DMS79 treated with DMSO at 0.1 percent for 48 hours (cell line): ENCODE data around the gene GATAD2B.

Experiments
- DNase-seq: peaks from one replicate; lab custom pipeline; 2025; lab: John Stamatoyannopoulos, UW

Gene GATAD2B

DNA sequence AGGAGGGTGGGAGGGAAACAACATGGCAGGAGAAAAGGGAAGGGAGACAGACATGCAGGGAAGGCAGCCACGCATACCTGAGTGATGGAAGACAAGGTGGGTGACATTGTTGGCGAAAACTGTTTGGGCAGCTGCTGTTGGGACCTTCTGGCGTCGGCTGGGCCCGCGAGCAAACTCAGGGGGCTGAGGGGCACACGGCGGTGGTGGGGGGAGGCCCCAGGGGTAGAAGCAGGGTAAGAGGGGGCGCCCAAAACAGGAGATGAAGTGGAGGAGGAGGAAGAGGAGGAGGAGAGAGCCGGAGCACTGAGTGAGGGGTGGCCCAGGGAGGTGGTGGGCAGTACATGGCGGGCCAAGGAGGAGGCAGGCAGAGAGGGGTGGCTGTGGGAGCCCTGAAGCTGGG lies 28.4 kb upstream of the GATAD2B start:
- no peak for DNase-seq

DNA sequence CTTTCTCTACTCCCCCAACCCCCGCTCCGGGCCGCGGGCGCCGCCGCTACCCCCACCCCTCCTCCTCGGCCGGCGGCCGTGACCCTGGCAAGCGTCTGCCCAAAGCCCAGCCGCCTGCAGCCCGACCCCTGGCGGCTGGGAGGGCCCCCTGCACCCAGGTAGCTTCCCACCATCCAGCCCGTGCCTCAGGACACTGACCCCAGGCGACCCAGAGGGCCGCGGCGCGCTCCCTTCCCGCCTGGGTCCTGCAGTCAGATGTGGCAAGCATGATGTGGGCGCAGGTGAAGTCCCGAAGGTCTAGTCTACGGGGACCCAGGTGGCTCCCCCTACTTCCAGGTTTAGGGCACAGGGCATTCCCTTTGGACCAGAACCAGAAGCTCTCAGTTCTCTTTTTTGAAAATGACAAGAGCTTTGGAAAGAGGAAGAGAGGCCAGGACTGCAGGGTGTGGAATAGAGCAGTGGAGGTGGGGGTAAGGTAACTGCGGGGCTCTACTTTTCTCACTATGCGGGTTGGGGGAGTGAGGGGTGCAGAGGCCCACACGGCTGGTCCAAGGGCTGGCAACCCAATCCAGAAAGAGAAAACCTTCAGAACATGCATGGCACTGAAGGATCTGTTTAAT lies 24.0 kb upstream of the GATAD2B start, which contains the start of gene DENND4B:
DENND4B (minus strand) TSS at position 97 of the 620 bp plus-strand sequence. CDS start 2,344 bp downstream, outside the sequence.
- peak; percentile 28 for DNase-seq

DNA sequence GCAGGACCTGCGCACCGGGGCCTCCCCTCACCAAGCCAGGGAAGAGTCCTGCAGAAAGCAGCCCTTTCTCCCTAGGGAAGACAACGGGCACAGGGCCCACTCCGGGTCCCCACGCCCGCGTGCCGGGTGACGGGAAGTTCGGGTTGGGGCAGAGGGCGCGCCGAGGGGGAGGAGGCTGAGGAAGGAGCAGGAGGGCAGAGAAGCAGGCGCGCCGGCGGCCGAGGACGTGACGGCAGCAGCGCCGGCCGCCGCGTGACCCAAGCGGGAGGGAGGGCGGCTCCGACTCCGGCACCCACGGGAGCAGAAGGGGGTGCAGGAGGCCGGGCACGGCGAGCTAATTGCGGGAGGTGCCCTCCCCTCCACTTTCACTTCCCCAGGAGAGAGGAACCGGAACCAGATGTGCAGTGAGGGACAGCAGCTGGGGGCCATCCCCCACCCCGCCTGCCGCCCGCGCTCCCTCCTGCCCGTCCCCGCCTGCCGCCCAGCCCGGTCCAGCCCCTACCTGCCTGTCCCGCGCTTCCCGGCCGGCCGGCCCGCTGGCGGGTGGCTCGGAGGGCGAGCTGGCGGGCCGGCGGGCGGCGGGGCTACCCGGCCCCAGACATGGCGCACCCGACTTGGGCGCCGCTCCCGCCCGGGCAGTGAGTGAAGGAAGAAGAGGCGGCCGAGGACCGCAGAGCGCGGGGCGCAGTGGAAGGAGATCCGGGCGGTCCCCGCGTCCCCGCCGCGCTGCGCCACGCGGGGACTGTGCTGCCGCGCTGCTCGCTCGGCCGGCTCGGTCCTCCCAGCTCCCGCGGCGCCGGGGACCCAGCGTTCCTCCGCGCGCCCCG lies 23.2 kb upstream of the GATAD2B start:
- peak; percentile 31 for DNase-seq

DNA sequence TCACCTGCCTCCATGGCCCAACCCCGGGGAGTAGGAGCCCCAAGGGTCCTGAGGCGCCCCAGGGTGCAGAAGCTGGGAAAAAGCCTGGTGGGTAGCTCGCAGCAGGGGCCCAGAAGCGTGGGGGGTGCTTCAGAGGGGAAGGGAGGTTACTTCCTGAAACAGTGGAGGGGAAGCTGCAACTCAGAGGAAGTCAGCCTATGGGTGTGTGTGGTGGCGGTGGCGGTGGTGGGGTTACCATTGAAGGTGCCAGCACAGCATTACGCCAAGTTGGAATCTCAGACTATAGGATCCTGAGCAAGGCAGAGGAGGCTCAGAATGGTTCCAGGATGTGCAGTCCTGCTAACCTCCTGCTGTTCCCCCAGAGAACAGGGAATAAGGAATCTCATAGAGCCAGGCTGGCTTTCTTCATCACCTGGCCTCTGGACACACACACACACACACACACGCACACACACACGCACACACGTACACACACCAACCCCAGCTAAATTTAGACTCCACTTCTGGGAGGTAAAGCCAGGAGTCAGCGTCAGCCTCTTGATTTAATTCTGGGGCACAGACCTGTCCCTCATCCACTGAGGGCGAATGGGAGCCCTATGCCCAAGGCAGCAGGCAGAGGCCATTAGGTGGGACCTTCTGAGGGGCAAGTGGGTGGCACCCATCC lies 22.5 kb upstream of the GATAD2B start:
- DNase-seq = no peak

DNA sequence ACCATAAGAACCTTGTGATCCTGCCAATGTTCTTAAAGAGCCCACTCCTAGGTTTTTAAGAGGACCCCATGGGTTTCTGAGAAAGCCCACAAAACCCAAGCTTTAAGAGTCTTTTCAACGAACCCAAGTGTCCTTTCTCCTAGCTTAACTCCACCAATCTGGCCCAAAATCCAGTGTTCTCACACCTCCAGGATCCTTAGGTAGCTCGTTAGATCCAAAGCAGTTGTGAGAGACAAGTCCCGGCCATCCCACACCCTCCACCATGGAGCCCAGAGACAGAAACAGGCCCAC lies 22.0 kb upstream of the GATAD2B start:
- no peak for DNase-seq

DNA sequence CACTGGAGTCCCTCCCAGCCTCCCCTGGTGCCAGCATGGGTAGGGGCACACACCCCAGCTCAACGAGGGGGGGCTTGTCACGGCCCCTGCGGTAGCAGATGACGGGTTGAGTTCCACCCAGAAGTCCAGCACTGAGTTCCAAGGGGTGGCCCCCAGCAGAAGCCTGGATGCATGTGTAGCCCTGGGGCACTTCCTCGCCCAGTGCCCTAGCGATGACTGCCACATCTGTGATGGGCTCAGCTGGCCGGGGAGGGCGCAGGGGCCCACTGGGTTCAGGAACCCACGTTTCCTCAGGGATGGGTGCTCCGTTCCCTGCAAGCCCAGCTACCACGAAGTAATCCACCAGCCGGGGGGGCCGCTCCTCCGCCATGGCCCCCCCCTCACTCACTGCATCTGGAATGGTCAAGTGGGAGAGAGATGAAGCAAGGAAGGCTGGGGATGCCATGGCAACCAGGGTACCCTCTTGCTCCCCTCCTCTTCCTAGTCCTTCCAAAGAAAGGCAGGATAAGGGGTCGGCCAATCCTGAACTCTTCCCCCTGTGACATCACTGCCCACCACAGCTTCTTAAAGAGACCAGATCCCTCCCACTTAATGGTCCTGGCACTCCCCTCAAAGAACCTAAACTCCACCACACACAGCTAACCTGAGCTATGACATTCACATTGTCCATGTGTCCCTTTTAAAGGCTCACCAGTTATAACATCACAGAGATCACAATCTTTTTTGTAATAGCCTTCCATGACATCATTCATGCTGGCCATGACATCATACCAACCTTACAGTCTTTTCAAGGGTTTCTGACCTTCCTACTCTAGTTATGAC lies 21.4 kb upstream of the GATAD2B start:
- no peak for DNase-seq

DNA sequence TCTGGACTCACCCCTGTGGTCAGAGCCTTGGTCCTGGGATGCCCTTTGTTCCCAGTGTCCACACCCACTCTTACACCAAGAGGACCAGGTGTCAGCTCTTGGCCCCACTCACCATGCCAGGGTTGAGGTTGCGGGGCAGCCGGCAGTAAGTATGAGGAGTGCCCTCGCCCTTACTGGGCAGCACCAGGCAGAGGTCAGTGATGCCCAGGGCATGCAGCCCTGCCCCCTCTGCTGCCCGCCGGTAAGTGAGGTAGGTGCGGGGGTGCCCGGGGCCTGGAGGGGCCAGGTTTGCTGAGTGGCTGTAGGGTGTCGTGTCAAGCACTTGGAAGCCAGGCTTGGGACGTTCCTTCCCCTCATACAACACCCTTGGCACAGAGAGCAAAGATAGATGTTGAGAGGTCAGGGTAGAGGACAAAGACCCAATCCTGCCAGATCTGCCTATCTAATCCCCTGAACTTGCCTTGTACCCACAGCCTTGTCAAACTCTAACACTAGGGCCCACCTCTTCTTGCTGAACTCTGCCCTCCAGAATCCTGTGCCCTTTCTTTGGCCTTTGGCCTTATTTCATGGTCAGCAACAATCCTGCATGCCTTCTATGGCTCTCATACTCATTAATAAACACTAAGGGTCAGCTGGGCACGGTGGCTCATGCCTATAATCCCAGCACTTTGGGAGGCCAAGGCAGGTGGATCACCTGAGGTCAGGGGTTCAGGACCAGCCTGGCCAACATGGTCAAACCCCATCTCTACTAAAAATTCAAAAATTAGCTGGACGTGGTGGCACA lies 20.2 kb upstream of the GATAD2B start:
- DNase-seq = no peak

- no peak for DNase-seq
Measured at GRCh38 chr1:153941826-153942725, 19.3 kb upstream of the GATAD2B start.

DNA sequence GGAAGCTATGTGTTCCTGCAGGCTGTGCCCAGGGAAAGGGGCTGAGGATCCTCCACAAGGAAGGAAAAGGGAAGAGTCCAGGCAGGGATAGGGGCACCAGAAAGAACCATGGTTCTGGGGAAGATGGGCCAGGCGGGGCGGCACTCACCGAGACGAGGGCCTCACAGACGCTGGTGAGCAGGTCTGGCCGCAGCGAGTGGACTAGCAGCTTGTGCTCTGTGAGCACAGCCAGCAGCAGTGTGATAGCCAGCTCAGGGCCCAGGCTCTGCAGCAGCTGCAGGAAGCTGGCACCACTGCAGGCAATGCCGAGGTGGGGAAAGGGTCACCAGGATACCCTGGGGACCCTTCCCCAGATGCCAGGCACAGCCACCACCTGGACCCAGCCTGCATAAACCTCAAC lies 18.0 kb upstream of the GATAD2B start:
- DNase-seq = no peak

DNA sequence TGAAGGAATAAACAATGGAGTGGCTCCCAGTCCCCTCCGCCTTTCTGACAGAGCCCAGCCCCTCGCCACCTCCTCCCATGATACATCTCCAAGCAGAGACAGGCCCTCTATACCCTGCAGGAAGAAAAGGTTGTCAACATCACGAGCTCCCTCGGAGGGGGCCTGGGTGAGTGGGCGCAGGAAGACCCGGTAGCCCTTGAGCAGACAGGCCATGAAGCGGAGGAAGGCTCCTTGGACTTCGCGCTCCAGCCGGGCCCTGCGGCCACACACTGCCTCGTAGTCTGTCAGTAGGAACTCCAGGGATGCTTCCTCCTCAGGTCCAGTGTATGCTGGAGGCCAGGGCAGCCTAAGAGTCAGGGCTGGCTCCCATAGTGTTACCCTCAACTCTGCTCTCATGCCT lies 16.7 kb upstream of the GATAD2B start:
- no peak for DNase-seq

DNA sequence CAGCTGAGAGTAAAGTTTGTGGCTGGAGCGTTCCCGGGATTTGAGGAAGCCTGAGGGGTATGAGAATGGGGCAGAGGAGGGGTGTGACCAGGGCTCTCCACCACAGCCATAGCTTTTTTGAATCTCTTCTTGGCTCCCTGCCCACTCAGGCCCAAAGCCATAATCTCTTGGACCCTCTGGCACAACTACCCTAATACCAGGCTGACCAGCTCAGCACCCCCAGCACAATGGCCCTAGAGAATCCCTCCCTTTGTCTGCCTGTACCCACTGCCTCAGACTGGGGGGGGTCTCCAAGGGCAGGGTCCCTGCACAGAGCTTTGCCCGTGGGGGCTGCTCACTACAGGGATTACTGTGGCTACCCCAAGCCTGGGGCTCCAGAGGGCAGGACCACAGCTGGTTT lies 16.2 kb upstream of the GATAD2B start:
- DNase-seq = no peak

GRCh38 chr1:153937331-153937730 lies 14.6 kb upstream of the GATAD2B start:
- DNase-seq = no peak

DNA sequence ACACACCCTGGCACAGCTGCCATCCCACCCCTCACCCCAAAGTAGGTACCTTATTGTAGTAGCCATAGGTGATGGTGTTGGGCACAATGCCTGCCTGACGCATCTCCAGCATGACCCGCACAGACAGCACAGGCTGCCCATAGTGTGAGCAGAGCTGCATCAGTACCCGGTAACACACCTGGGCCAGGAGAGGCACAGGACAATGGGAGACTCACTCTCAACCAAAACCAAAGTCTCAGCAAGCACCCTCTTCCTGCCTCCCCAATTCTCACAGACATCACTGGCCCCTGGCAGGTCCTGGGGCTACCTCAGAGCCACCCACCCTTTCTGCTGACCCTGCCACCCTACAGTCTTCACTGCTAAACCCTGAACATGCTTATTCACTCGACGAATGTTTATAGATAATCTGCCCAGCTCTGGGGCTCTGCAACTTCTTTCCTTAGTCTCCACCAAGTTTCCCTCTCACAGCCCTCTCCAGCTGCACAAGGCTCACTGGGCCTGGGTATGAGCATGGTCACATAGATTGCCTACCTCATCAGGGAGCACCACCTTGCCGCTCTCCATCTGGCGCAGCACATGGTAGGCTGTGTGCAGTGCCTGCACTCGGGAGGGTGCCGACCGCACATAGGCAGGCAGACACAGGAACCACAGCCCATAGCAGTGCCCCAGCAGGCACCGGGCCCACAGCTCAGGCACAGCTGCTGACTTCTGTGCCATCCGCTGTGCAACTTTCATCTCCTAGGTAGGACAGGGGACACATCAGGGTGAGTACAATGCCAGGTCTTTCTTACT lies 13.4 kb upstream of the GATAD2B start:
- no peak for DNase-seq

GRCh38 chr1:153934746-153935145 lies 12.0 kb upstream of the GATAD2B start:
- no peak for DNase-seq

GRCh38 chr1:153933955-153934354 lies 11.2 kb upstream of the GATAD2B start:
- no peak for DNase-seq

DNA sequence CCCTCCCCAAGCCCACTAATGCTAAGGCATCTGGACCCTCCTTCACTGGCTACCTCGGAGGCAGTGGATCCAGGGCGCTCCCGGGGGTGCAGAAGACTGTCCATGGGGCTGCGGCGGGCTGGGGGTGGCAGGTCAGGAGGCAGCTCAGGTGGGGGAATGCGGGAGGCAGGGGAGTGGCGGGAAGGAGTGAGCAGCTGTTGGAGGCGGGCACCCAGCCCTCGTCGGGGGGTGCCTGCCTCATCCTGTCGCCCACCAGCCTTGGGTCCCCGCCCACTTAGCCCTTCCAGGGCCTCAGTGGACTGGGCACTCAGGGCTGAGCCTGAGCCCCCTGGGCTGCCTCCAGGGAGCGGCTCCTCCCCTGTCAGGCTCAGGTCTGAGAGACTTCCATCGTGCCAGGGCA lies 10.7 kb upstream of the GATAD2B start:
- DNase-seq = no peak

- DNase-seq = no peak
Measured at GRCh38 chr1:153932156-153933131, 9.7 kb upstream of the GATAD2B start.
